A673 (cell line): ENCODE measurements around the gene WRNIP1. TPM values are rescaled to one million over a fixed set of nuclear protein-coding genes. Genes with fewer than 3 reads are reported as not detected.

Experiments used
- BruUV-seq: library from RNA; stranded (reverse); fragments of 400-500 nt; replicated peaks from 2 replicates; lab custom pipeline; 2021; lab: Mats Ljungman, UMichigan
- CTCF ChIA-PET: fragments of 300-600 bp; sonication (Branson Sonifier 250); formaldehyde crosslinking; loops from one replicate; lab custom pipeline; 2022; ENCODE audit warnings: antibody characterized with exemption; lab: Charles Lee
- POLR2A ChIA-PET: fragments of 300-600 bp; sonication (Branson Sonifier 250); formaldehyde crosslinking; loops from one replicate; lab custom pipeline; 2022; ENCODE audit warnings: antibody characterized with exemption; ENCODE audit not compliant: low non-redundant PET; lab: Charles Lee
- DNase-seq: peaks from one replicate; pipeline ENCODE4 v3.0.0-alpha.2; 2015; ENCODE audit warnings: low spot score
- H3K27ac ChIP-seq: fragments of 200-600 bp; sonication (generic); 2 replicates; pipeline ENCODE4 v1.5.1; 2016; ENCODE audit warnings: mixed run types, low read depth, mild to moderate bottlenecking, mixed read lengths, antibody characterized with exemption, low read length; ENCODE audit not compliant: poor library complexity, severe bottlenecking
- H3K27me3 ChIP-seq: fragments of 200-600 bp; sonication (generic); replicated peaks from 2 replicates; pipeline ENCODE4 v1.6.1; 2017; ENCODE audit warnings: mixed run types, low read depth, mild to moderate bottlenecking, mixed read lengths, antibody characterized with exemption, low read length; ENCODE audit not compliant: insufficient read depth, poor library complexity
- H3K36me3 ChIP-seq: fragments of 200-600 bp; sonication (generic); 2 replicates; pipeline ENCODE4 v1.6.1; 2016; ENCODE audit warnings: mixed run types, mild to moderate bottlenecking, mixed read lengths, antibody characterized with exemption, low read length; ENCODE audit not compliant: insufficient read depth, poor library complexity, severe bottlenecking
- H3K4me1 ChIP-seq: fragments of 200-600 bp; sonication (generic); 2 replicates; pipeline ENCODE4 v1.6.1; 2017; ENCODE audit warnings: mixed run types, mild to moderate bottlenecking, mixed read lengths, antibody characterized with exemption, low read length; ENCODE audit not compliant: insufficient read depth, poor library complexity, severe bottlenecking
- H3K4me3 ChIP-seq: fragments of 200-600 bp; sonication (generic); 2 replicates; pipeline ENCODE4 v1.5.1; 2016; ENCODE audit warnings: low read depth, mixed run types, mild to moderate bottlenecking, mixed read lengths, low read length; ENCODE audit not compliant: poor library complexity, severe bottlenecking
- H3K9me3 ChIP-seq: fragments of 200-600 bp; sonication (generic); 2 replicates; pipeline ENCODE4 v1.6.1; 2016; ENCODE audit warnings: mixed run types, low read depth, mild to moderate bottlenecking, mixed read lengths, antibody characterized with exemption, low read length; ENCODE audit not compliant: poor library complexity, severe bottlenecking
- CTCF ChIP-seq: fragments of 300-800, 200-600 bp; sonication (generic); conservative IDR thresholded peaks from 2 replicates; pipeline ENCODE4 v1.5.1; 2017; ENCODE audit warnings: low read depth, mild to moderate bottlenecking, antibody characterized with exemption, low read length, moderate library complexity, mixed read lengths
- EZH2 ChIP-seq: fragments of 200-600 bp; sonication (generic); IDR thresholded peaks from 2 replicates; pipeline ENCODE4 v1.6.1; 2017; ENCODE audit warnings: borderline replicate concordance, low read depth, mild to moderate bottlenecking, mixed read lengths, antibody characterized with exemption, low read length; ENCODE audit not compliant: poor library complexity, severe bottlenecking
- intact Hi-C: fragments of 100-400 bp; cut with micrococcal nuclease; formaldehyde crosslinking; loops from one replicate; pipeline ENCODE4 v1.10.0; 2022; ENCODE audit not compliant: unreplicated experiment
- total RNA-seq: library from RNA; stranded (reverse); gene quantifications from 2 replicates; pipeline ENCODE4 v1.2.3, GENCODE V29; 2021

The WRNIP1 gene
- total RNA-seq, 1 experiment from 2014 or later: 49.3 TPM

GRCh38 chr6:2737885-2738284 is 27.3 kb upstream of the WRNIP1 start:
- Histone ChIP-seq H3K4me3 (no peak overlapping the region), H3K27ac (no peak overlapping the region), H3K9me3 (no peaks in the 10 kb centered on the region), H3K27me3 (no peaks in the 10 kb centered on the region), H3K36me3 (no peaks in the 10 kb centered on the region), H3K4me1 (no peaks in the 10 kb centered on the region)
- DNase-seq: no peak
- ChIA-PET CTCF (interaction anchor here (0.5 to 1.6 kb wide), 12 partner anchors 9 to 514 kb away, joined by 3 to 16 read pairs (median 4); partner anchors contain the start of gene MYLK4), POLR2A (interaction anchor here (0.6 kb wide), 1 partner anchor 152 kb away, joined by 3 read pairs; no protein-coding TSS in a partner anchor)
- intact Hi-C loops: loop anchor here (1.0 to 5.0 kb wide), 4 partner anchors 110 to 317 kb away; no protein-coding TSS in a partner anchor
- BruUV-seq: no TSS peak
- TF ChIP-seq EZH2 (no peak), CTCF (no peak)

GRCh38 chr6:2738373-2738979 is 26.7 kb upstream of the WRNIP1 start:
- peak; percentile 88 for DNase-seq
- no peaks in the 10 kb centered on the region for H3K36me3 ChIP-seq
- no peaks in the 10 kb centered on the region for H3K27me3 ChIP-seq
- no peak for TF ChIP-seq EZH2
- TF ChIP-seq CTCF: peak; percentile 91
- no peak overlapping the region for H3K4me3 ChIP-seq
- H3K9me3 ChIP-seq: no peaks in the 10 kb centered on the region
- intact Hi-C loops: loop anchor here (1.0 to 5.0 kb wide), 4 partner anchors 110 to 316 kb away; no protein-coding TSS in a partner anchor
- ChIA-PET POLR2A (interaction anchor here (0.5 to 0.6 kb wide), 2 partner anchors 152 to 234 kb away, joined by 3 to 6 read pairs; no protein-coding TSS in a partner anchor), CTCF (interaction anchor here (0.5 to 1.6 kb wide), 12 partner anchors 8 to 513 kb away, joined by 3 to 16 read pairs (median 4); partner anchors contain the start of gene MYLK4)
- H3K4me1 ChIP-seq: no peaks in the 10 kb centered on the region
- BruUV-seq: no TSS peak
- no peak overlapping the region for H3K27ac ChIP-seq

GRCh38 chr6:2739335-2739734 is 25.9 kb upstream of the WRNIP1 start:
- H3K27me3 ChIP-seq: no peaks in the 10 kb centered on the region
- intact Hi-C loops: loop anchor here (2.0 to 5.0 kb wide), 3 partner anchors 193 to 315 kb away; no protein-coding TSS in a partner anchor
- POLR2A ChIA-PET: no interaction called here
- no peak overlapping the region for H3K27ac ChIP-seq
- H3K4me3 ChIP-seq: no peak overlapping the region
- peaks cover 4% of the 10 kb centered on the region for H3K4me1 ChIP-seq
- CTCF ChIA-PET: interaction anchor here (1.6 kb wide), 1 partner anchor 11 kb away, joined by 16 read pairs; the partner anchor contains the start of gene MYLK4
- BruUV-seq: no TSS peak
- DNase-seq: peak; percentile 22
- H3K36me3 ChIP-seq: no peaks in the 10 kb centered on the region
- H3K9me3 ChIP-seq: no peaks in the 10 kb centered on the region
- no peak for TF ChIP-seq EZH2
- TF ChIP-seq CTCF: no peak
